Esophagus squamous epithelium (tissue), 4 donors: ENCODE measurements around the gene GNAT3.

Experiments used
- POLR2A ChIP-seq, 4 donors: fragments of 450-650 bp; IDR thresholded peaks; one replicate each; pipeline ENCODE4 v1.6.1; 2017; ENCODE audit warnings: antibody characterized with exemption in 4 of 4, mild to moderate bottlenecking in 4 of 4, moderate library complexity in 3 of 4
- TF ChIP-seq, protein P1 (sequence below), 6 experiments: fragments of 450-650 bp in 4 of 6; fragments of 200-600 bp in 2 of 6; sonication (generic) in 2 of 6; IDR thresholded peaks; one replicate each; pipeline ENCODE4 v1.5.1; 2016 to 2019; ENCODE audit warnings: antibody characterized with exemption in 6 of 6, mild to moderate bottlenecking in 4 of 6, moderate library complexity in 4 of 6

DNA sequence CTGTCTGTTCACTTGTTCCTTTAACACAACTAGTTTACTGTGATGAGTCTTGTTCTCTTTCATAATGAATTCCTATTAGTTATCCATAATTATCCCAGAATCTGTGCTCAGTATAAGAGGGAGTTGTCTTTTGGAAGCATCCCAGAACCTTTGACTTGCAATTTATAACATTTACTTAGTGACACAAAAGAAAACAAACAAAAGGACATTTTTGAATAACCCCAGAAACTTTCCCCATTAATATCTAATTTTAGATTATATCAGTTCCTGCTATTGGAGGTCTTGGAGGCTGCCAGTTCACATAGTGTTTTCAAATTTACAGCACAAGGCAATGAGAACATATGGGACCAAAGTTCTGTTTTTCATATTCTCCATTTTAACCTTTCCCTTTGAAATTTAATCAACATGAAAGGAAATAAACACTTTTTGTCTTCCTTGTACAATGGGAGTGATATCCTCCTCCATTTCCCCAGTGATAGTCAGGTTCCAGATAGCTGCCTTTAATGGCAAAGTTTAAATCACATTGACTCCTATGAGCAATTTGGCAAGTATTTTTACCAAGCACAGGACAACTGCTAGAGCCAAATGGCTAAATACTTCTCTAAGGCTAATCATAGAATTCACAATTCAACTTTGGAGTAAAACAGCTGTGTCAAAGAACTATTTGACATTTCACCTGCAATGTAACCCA is 37.1 kb upstream of the GNAT3 start:
- TF ChIP-seq, protein P1, sequence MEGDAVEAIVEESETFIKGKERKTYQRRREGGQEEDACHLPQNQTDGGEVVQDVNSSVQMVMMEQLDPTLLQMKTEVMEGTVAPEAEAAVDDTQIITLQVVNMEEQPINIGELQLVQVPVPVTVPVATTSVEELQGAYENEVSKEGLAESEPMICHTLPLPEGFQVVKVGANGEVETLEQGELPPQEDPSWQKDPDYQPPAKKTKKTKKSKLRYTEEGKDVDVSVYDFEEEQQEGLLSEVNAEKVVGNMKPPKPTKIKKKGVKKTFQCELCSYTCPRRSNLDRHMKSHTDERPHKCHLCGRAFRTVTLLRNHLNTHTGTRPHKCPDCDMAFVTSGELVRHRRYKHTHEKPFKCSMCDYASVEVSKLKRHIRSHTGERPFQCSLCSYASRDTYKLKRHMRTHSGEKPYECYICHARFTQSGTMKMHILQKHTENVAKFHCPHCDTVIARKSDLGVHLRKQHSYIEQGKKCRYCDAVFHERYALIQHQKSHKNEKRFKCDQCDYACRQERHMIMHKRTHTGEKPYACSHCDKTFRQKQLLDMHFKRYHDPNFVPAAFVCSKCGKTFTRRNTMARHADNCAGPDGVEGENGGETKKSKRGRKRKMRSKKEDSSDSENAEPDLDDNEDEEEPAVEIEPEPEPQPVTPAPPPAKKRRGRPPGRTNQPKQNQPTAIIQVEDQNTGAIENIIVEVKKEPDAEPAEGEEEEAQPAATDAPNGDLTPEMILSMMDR (IDR thresholded peaks at IDR 0.05), result no peak
- TF ChIP-seq POLR2A (IDR thresholded peaks at IDR 0.05), result no peak
